GM06990 (cell line): Measurements from ENCODE around the gene TMEM80.

ENCODE experiments used
- DNase-seq: peaks from one replicate; pipeline ENCODE4 v3.0.0-alpha.2; 2011; ENCODE audit not compliant: insufficient read length; ENCODE audit errors: extremely low read depth
- H3K27me3 ChIP-seq: replicated peaks from 2 replicates; pipeline ENCODE4 v1.6.0; 2011; ENCODE audit warnings: low read length; ENCODE audit not compliant: control insufficient read depth, insufficient read depth
- H3K36me3 ChIP-seq: 2 replicates; pipeline ENCODE4 v1.5.1; 2011; ENCODE audit warnings: low read length; ENCODE audit not compliant: control insufficient read depth, insufficient read depth
- H3K4me3 ChIP-seq: replicated peaks from 2 replicates; pipeline ENCODE4 v1.5.1; 2011; ENCODE audit warnings: low read depth, mild to moderate bottlenecking, control low read depth, low read length
- TF ChIP-seq, protein P1 (sequence below): IDR thresholded peaks from 2 replicates; pipeline ENCODE4 v1.5.1; 2011; ENCODE audit warnings: low read length, control low read depth, mild to moderate bottlenecking, inconsistent platforms; ENCODE audit not compliant: insufficient read depth, poor library complexity, severe bottlenecking

Gene TMEM80

GRCh38 chr11:707817-708420, 12.3 kb downstream of the TMEM80 start:
- Histone ChIP-seq H3K36me3 (peaks cover 3% of the 10 kb centered on the region; the same call in 1 of the 2 replicates), H3K4me3 (no peak overlapping the region), H3K27me3 (no peaks in the 10 kb centered on the region; the same call in 1 of the 2 replicates)
- TF ChIP-seq, protein P1, sequence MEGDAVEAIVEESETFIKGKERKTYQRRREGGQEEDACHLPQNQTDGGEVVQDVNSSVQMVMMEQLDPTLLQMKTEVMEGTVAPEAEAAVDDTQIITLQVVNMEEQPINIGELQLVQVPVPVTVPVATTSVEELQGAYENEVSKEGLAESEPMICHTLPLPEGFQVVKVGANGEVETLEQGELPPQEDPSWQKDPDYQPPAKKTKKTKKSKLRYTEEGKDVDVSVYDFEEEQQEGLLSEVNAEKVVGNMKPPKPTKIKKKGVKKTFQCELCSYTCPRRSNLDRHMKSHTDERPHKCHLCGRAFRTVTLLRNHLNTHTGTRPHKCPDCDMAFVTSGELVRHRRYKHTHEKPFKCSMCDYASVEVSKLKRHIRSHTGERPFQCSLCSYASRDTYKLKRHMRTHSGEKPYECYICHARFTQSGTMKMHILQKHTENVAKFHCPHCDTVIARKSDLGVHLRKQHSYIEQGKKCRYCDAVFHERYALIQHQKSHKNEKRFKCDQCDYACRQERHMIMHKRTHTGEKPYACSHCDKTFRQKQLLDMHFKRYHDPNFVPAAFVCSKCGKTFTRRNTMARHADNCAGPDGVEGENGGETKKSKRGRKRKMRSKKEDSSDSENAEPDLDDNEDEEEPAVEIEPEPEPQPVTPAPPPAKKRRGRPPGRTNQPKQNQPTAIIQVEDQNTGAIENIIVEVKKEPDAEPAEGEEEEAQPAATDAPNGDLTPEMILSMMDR: no peak
- no peak for DNase-seq

- H3K27me3 ChIP-seq: no peaks in the 10 kb centered on the region; the same call in 1 of the 2 replicates
- H3K36me3 ChIP-seq: no peaks in the 10 kb centered on the region
- TF ChIP-seq, protein P1: no peak
- DNase-seq: no peak
- no peak overlapping the region for H3K4me3 ChIP-seq
These were observed 12.9 kb downstream of the TMEM80 start for GRCh38 chr11:708511-708910.

- no peak overlapping the region for H3K4me3 ChIP-seq
- TF ChIP-seq, protein P1: no peak
- H3K36me3 ChIP-seq: no peaks in the 10 kb centered on the region
- no peak for DNase-seq
- H3K27me3 ChIP-seq: no peaks in the 10 kb centered on the region; the same call in 1 of the 2 replicates
These were observed 13.7 kb downstream of the TMEM80 start for GRCh38 chr11:709109-709997.

DNA sequence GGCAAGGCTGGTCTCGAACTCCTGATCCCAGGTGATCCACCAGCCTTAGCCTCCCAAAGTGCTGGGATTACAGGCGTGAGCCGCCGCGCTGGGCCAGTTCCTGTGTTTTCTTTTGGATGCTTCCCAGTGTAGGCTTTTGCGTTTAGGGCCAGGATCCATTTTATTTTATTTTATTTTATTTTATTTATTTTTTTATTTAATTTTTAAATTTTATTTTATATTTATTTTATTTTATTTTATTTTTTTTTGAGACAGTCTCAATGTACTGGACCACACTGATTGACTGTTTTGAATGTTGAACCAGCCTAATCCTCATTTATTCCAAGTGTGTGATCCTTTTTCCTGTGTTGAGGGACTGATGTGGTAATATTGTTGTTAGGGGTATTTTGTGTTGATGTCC, 18.8 kb downstream of the TMEM80 start:
- H3K27me3 ChIP-seq: no peaks in the 10 kb centered on the region
- no peaks in the 10 kb centered on the region for H3K36me3 ChIP-seq
- DNase-seq: no peak
- TF ChIP-seq, protein P1: no peak
- no peak overlapping the region for H3K4me3 ChIP-seq

GRCh38 chr11:719214-720016, 23.8 kb downstream of the TMEM80 start:
- TF ChIP-seq, protein P1: no peak
- no peaks in the 10 kb centered on the region; the same call in 1 of the 2 replicates for H3K27me3 ChIP-seq
- DNase-seq: no peak

More at GRCh38 chr11:719214-720016, 23.8 kb downstream of the TMEM80 start:
- Histone ChIP-seq H3K4me3 (no peak overlapping the region), H3K36me3 (no peaks in the 10 kb centered on the region)
